Body of pancreas (tissue), 4 donors: Measurements from ENCODE around the gene DCXR. TPM values are rescaled to one million over a fixed set of nuclear protein-coding genes. Genes with fewer than 3 reads are reported as not detected.

Source experiments
- ATAC-seq: fragments of 150-250 bp; one replicate; pipeline ENCODE4 v1.9.1; 2016
- DNase-seq, 4 donors: peaks; one replicate each; pipeline ENCODE4 v3.0.0-alpha.2; 2019
- H3K27ac ChIP-seq, 4 donors: fragments of 200-600 bp; sonication (generic); 1 replicate in 3 of 4; 2 replicates in 1 of 4; pipeline versions ENCODE4 v1.5.1 to v1.6.1; 2016 to 2019; ENCODE audit warnings: mild to moderate bottlenecking in 1 of 4, mixed read lengths in 1 of 4, moderate library complexity in 1 of 4
- H3K27me3 ChIP-seq, 2 donors: fragments of 200-600 bp; sonication (generic); one replicate each; pipeline ENCODE4 v1.6.0; 2016; ENCODE audit warnings: mild to moderate bottlenecking in 1 of 2
- H3K36me3 ChIP-seq, 2 donors: fragments of 200-600 bp; sonication (generic); replicated peaks in 1 of 2; 2 replicates each; pipeline ENCODE4 v1.5.1; 2016; ENCODE audit warnings: low read depth in 2 of 2; ENCODE audit not compliant: insufficient read depth in 1 of 2
- H3K4me1 ChIP-seq: fragments of 200-600 bp; sonication (generic); one replicate; pipeline ENCODE4 v1.6.0; 2016
- H3K4me3 ChIP-seq, 2 donors: fragments of 200-600 bp; sonication (generic); 1 replicate in 1 of 2; 2 replicates in 1 of 2; pipeline ENCODE4 v1.5.1; 2016 to 2019
- H3K9me3 ChIP-seq, 3 donors: fragments of 200-600 bp; sonication (generic); 1 replicate in 2 of 3; 2 replicates in 1 of 3; pipeline ENCODE4 v1.5.1; 2016
- POLR2A ChIP-seq, 3 donors: fragments of 450-650 bp; IDR thresholded peaks; one replicate each; pipeline ENCODE4 v1.6.1; 2016; ENCODE audit warnings: antibody characterized with exemption in 3 of 3, mild to moderate bottlenecking in 2 of 3
- WGBS, 2 donors: methylation state at CpG; one replicate each; pipeline ENCODE4 v1.1.5; 2017; 5-methylcytosine and 5-hydroxymethylcytosine counted together
- intact Hi-C: fragments of 100-400 bp; cut with DNase I; formaldehyde crosslinking; loops from one replicate; pipeline ENCODE4 v1.15.1; 2023
- total RNA-seq, 2 donors: library from RNA; depleted of rRNA; stranded (reverse); fragments of >200 nt; gene quantifications; one replicate each; pipeline ENCODE4 v1.1.0, GENCODE V29; 2016
- TF ChIP-seq, protein P1 (sequence below), 7 experiments: fragments of 450-650 bp in 4 of 7; fragments of 200-600 bp in 3 of 7; sonication (generic) in 3 of 7; IDR thresholded peaks; one replicate each; pipeline ENCODE4 v1.5.1; 2016 to 2019; ENCODE audit warnings: antibody characterized with exemption in 7 of 7

Gene DCXR
- total RNA-seq, 2 donors from 2014 or later: 82.2 to 205 TPM

DNA sequence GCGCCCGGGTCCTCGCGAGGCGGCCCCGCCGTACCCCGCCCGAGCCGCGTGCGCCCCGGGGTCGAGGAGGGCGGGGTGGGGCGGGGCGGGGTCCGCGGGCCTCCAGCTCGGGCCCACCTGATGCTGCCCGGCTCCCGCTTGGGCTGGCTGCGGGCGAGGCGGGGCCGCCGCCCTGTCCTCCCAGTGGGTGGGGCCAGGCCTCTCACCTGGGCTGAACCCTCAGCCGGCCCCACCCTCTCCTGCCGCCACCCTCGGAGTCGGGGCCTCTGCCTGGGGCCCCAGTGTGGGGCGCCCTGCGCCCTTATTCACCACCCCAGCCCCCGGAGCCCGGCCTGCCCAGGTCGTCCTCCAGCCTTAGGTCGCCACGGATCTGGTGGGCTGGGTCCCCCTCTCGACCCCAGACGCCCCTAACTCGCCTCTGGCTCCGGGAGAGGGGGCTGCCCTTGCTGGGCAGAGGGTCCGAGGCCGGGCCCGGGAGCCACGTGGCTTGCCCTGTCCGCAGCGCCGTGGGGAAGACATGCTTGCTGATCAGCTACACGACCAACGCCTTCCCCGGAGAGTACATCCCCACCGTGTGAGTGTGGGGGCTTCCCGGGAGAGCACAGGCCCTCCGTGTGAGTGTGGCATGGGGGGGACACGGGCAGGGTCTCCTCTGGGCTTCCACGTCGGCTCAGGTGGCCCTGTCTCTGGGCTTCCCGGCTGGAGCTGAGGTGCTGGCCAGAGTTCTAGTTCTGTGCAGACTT is 5.4 kb downstream of the DCXR start:
- peak; percentile 47 for ATAC-seq
- TF ChIP-seq POLR2A (IDR thresholded peaks at IDR 0.05): no peak
- TF ChIP-seq, protein P1, sequence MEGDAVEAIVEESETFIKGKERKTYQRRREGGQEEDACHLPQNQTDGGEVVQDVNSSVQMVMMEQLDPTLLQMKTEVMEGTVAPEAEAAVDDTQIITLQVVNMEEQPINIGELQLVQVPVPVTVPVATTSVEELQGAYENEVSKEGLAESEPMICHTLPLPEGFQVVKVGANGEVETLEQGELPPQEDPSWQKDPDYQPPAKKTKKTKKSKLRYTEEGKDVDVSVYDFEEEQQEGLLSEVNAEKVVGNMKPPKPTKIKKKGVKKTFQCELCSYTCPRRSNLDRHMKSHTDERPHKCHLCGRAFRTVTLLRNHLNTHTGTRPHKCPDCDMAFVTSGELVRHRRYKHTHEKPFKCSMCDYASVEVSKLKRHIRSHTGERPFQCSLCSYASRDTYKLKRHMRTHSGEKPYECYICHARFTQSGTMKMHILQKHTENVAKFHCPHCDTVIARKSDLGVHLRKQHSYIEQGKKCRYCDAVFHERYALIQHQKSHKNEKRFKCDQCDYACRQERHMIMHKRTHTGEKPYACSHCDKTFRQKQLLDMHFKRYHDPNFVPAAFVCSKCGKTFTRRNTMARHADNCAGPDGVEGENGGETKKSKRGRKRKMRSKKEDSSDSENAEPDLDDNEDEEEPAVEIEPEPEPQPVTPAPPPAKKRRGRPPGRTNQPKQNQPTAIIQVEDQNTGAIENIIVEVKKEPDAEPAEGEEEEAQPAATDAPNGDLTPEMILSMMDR (IDR thresholded peaks at IDR 0.05): no peak
- Histone ChIP-seq H3K27me3 (no peaks in the 10 kb centered on the region), H3K4me3 (no peak overlapping the region), H3K27ac (no peak overlapping the region), H3K36me3 (no peaks in the 10 kb centered on the region), H3K9me3 (no peaks in the 10 kb centered on the region), H3K4me1 (peaks cover 36% of the 10 kb centered on the region)
- DNase-seq: peak; percentile 53 to 75 (median 58)
- intact Hi-C loops: no loop called here
- 19 to 53% methylated on average over 3 to 37 of the region's 59 CpGs for WGBS, 2 donors

DNA sequence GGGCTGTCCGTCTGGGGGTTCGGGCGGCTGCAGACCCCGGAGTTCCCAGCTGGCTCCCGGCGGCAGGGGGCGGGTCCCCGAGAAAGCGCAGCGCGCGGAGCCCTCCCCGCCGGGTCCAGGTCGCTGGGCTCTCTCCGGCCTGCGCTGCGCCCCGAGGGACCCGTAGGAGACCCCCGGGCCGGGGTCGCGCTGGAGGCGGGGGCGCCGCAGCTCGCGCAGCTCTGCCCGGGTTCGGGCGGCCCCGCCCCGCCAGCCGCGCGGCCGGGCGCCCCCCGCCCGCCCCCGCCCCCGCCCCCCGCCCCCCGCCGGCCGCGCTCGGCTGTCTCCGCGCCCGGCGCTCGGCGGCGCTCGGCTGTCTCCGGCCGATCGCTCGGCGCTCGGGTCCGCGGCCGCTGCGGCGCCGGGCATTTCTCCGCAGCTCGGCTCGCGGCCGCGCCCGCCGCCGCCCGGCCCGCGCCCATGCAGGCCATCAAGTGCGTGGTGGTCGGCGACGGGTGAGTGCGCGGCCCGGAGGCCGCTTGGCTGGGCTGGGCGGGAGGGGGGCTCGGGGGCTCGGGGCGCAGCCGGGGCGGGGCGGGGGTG is 6.1 kb downstream of the DCXR start, which contains the start of gene RAC3:
Gene RAC3 (plus strand): TSS at position 376 of the 582 bp plus-strand sequence. CDS start 84 bp downstream, at position 460.
- Histone ChIP-seq H3K36me3 (no peaks in the 10 kb centered on the region), H3K9me3 (no peaks in the 10 kb centered on the region), H3K27me3 (no peaks in the 10 kb centered on the region), H3K4me1 (peaks cover 30% of the 10 kb centered on the region), H3K27ac (peak within 1 kb of the TSS in 1 of 4 donors; percentile 31), H3K4me3 (peak within 1 kb of the TSS in 1 of 2 donors; percentile 18)
- DNase-seq (no peak), ATAC-seq (peak; percentile 46)
- TF ChIP-seq, protein P1 (IDR thresholded peaks at IDR 0.05): no peak
- TF ChIP-seq POLR2A (IDR thresholded peaks at IDR 0.05): no peak
- intact Hi-C loops: no loop called here
- WGBS, 2 donors: 1% methylated on average over 25 of the region's 96 CpGs; no CpG with 5 or more reads in 1 of the 2 donors

DNA sequence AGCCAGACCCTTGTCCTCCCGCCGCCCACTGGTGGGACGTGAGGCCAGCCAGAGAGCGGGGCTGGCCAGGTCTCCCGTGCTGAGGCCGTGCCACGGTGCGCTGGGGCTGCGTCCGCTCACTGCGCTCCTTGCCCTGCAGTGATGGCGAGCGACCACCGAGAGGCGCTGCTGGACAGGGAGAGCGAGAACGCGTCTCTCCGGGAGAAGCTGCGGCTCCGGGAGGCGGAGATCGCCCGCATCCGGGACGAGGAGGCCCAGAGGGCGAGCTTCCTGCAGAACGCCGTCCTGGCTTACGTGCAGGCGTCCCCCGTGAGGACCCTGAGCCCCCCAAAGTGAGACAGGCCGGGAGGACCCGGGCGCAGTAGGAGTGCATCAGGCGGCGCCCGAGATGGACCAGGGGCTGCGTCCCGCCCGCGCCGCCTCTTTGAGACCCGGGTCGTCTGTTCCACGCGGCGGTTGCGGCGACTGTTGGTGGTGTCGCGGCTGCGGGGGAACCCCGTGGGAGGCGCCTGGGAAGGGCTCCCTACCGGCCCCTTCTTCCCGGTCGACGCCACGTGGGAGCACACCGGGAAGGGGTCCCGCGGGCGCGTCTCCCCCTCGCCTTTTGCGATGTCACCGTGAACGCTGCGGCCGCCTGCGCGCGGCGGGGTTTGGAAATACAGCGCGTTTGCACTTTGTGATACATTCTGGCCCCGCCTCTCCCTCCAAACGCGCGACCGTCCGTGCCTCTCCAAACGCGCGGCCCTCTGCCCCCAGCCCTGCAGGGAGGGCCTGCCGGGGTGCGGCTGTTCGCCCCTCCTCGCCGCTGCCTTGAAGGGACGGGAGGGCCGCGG is 6.8 kb downstream of the DCXR start:
- ATAC-seq (peak; percentile 87), DNase-seq (peak; percentile 80 to 86 (median 84))
- Histone ChIP-seq H3K36me3 (no peaks in the 10 kb centered on the region), H3K27ac (peak overlapping the region in 1 of 4 donors; percentile 31), H3K4me1 (peaks cover 23% of the 10 kb centered on the region), H3K4me3 (peak overlapping the region in 1 of 2 donors; percentile 18), H3K9me3 (no peaks in the 10 kb centered on the region), H3K27me3 (no peaks in the 10 kb centered on the region)
- 0% methylated on average over 82 of the region's 94 CpGs; no CpG with 5 or more reads in 1 of the 2 donors for WGBS, 2 donors
- no peak for TF ChIP-seq POLR2A (IDR thresholded peaks at IDR 0.05)
- TF ChIP-seq, protein P1 (IDR thresholded peaks at IDR 0.05): peak; percentile 89 to 98 (median 96)
- intact Hi-C loops: no loop called here

DNA sequence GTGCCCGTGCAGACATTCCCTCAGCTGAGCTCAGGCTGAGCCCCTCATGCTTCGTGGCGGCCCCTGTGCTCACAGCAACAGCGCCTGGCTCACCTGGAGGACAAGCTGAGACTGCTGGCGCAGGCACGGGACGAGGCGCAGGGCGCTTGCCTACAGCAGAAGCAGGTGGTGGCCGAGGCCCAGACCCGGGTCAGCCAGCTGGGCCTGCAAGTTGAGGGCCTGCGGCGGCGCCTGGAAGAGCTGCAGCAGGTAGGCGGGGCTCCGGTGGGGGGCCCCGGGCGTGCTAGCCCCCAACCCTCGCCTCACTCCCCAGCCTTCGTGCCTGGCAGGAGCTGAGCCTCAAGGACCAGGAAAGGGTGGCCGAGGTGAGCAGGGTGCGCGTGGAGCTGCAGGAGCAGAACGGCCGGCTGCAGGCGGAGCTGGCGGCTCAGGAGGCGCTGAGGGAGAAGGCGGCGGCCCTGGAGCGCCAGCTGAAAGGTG is 7.5 kb downstream of the DCXR start:
- Histone ChIP-seq H3K9me3 (no peaks in the 10 kb centered on the region), H3K36me3 (no peaks in the 10 kb centered on the region), H3K27ac (no peak overlapping the region), H3K4me1 (peaks cover 21% of the 10 kb centered on the region), H3K27me3 (no peaks in the 10 kb centered on the region), H3K4me3 (no peak overlapping the region)
- ATAC-seq: peak; percentile 2
- TF ChIP-seq, protein P1 (IDR thresholded peaks at IDR 0.05): no peak
- no peak for TF ChIP-seq POLR2A (IDR thresholded peaks at IDR 0.05)
- WGBS, 2 donors: 56 to 82% methylated on average over 13 to 30 of the region's 31 CpGs
- no peak for DNase-seq
- intact Hi-C loops: loop anchor here (5.0 kb wide), 1 partner anchor 127 kb away; no protein-coding TSS in a partner anchor
